Measurements from ENCODE around the gene TRIP6.

TRIP6 gene

GRCh38 chr7:100888988-100889750 is 22.0 kb downstream of the TRIP6 start, which contains the start of gene UFSP1:
UFSP1 (minus strand) TSS chr7:100889715; CDS start chr7:100889271, 444 bp downstream.
- CTCF ChIA-PET, result interaction anchor here (0.6 kb wide), 1 partner anchor 126 kb away, joined by 3 read pairs; no protein-coding TSS in a partner anchor
- POLR2A ChIA-PET, result interaction anchor here (0.6 to 7.4 kb wide), 39 partner anchors 9 to 393 kb away, joined by 3 to 158 read pairs (median 4); partner anchors contain the start of genes EPHB4, FBXO24, MUC17 and MUC3A
- DNase-seq (ENCODE audit: extremely low spot score), result peak; percentile 53
- TF ChIP-seq FOXK2 (IDR thresholded peaks at IDR 0.05) (no peak), L3MBTL2 (conservative IDR thresholded peaks at IDR 0.05) (peak; percentile 86), PKNOX1 (IDR thresholded peaks at IDR 0.05) (peak; percentile 26; the same call in 1 of the 2 replicates)

GRCh38 chr7:100890653-100891567 is 23.7 kb downstream of the TRIP6 start:
- POLR2A ChIA-PET, result interaction anchor here (0.6 to 7.4 kb wide), 13 partner anchors 15 to 392 kb away, joined by 3 to 158 read pairs (median 6); partner anchors contain the start of genes EPHB4, PLOD3, POP7 and SRRT

GRCh38 chr7:100891568-100892247 is 24.5 kb downstream of the TRIP6 start:
- ChIA-PET POLR2A (no interaction called here), CTCF (interaction anchor here (0.6 kb wide), 1 partner anchor 519 kb away, joined by 3 read pairs; no protein-coding TSS in a partner anchor)
- no peak for TF ChIP-seq FOXM1 (IDR thresholded peaks at IDR 0.05; ENCODE audit: borderline replicate concordance)
- no peak for TF ChIP-seq CTBP1 (IDR thresholded peaks at IDR 0.05; ENCODE audit: borderline replicate concordance)
- no peak for TF ChIP-seq SUZ12 (IDR thresholded peaks at IDR 0.05)
- no peak for TF ChIP-seq ARNT (IDR thresholded peaks at IDR 0.05)
- no peak for TF ChIP-seq PKNOX1 (IDR thresholded peaks at IDR 0.05)
- TF ChIP-seq L3MBTL2 (conservative IDR thresholded peaks at IDR 0.05), result no peak
- TF ChIP-seq NFRKB (IDR thresholded peaks at IDR 0.05), result no peak
- TF ChIP-seq HDGF (IDR thresholded peaks at IDR 0.05; ENCODE audit: borderline replicate concordance), result no peak
- TF ChIP-seq TARDBP (IDR thresholded peaks at IDR 0.05), result no peak
- no peak for TF ChIP-seq BHLHE40 (IDR thresholded peaks at IDR 0.05; ENCODE audit: borderline replicate concordance)
- TF ChIP-seq SP1 (IDR thresholded peaks at IDR 0.05), result no peak
- TF ChIP-seq ZNF384 (IDR thresholded peaks at IDR 0.05), result no peak
- TF ChIP-seq ELF4 (IDR thresholded peaks at IDR 0.05), result no peak
- TF ChIP-seq LEF1 (IDR thresholded peaks at IDR 0.05; ENCODE audit: borderline replicate concordance), result no peak
- no peak for TF ChIP-seq FOXA1 (IDR thresholded peaks at IDR 0.05)
- TF ChIP-seq FOXK2 (IDR thresholded peaks at IDR 0.05), result no peak
- no peak for DNase-seq (ENCODE audit: extremely low spot score)

More at GRCh38 chr7:100890653-100891567, 23.7 kb downstream of the TRIP6 start:
- DNase-seq (ENCODE audit: extremely low spot score), result no peak
- TF ChIP-seq BHLHE40 (IDR thresholded peaks at IDR 0.05; ENCODE audit: borderline replicate concordance) (no peak), PKNOX1 (IDR thresholded peaks at IDR 0.05) (no peak), SP1 (IDR thresholded peaks at IDR 0.05) (no peak), L3MBTL2 (conservative IDR thresholded peaks at IDR 0.05) (no peak), FOXK2 (IDR thresholded peaks at IDR 0.05) (no peak), FOXM1 (IDR thresholded peaks at IDR 0.05; ENCODE audit: borderline replicate concordance) (no peak), ARNT (IDR thresholded peaks at IDR 0.05) (no peak)
- CTCF ChIA-PET, result no interaction called here

GRCh38 chr7:100892364-100893317 is 25.5 kb downstream of the TRIP6 start:
- ChIA-PET CTCF (no interaction called here), POLR2A (no interaction called here)
- DNase-seq (ENCODE audit: extremely low spot score), result no peak
- no peak for TF ChIP-seq FOXK2 (IDR thresholded peaks at IDR 0.05)
- no peak for TF ChIP-seq NFRKB (IDR thresholded peaks at IDR 0.05)
- no peak for TF ChIP-seq HDGF (IDR thresholded peaks at IDR 0.05; ENCODE audit: borderline replicate concordance)
- TF ChIP-seq L3MBTL2 (conservative IDR thresholded peaks at IDR 0.05), result no peak
- TF ChIP-seq FOXA1 (IDR thresholded peaks at IDR 0.05), result no peak
- TF ChIP-seq FOXM1 (IDR thresholded peaks at IDR 0.05; ENCODE audit: borderline replicate concordance), result no peak
- TF ChIP-seq SUZ12 (IDR thresholded peaks at IDR 0.05), result no peak

Measured in HEK293T (cell line).